ENCODE measurements around the gene PRAMEF17. TPM values are rescaled to one million over a fixed set of nuclear protein-coding genes. Genes with fewer than 3 reads are reported as not detected.
"Not testable (repeated sequence)": the region's sequence is repeated elsewhere in the genome, so short reads cannot be mapped to it uniquely, and the experiment has no call there.

Gene PRAMEF17
- total and polyA plus RNA-seq, 4 donors, result not detected

DNA sequence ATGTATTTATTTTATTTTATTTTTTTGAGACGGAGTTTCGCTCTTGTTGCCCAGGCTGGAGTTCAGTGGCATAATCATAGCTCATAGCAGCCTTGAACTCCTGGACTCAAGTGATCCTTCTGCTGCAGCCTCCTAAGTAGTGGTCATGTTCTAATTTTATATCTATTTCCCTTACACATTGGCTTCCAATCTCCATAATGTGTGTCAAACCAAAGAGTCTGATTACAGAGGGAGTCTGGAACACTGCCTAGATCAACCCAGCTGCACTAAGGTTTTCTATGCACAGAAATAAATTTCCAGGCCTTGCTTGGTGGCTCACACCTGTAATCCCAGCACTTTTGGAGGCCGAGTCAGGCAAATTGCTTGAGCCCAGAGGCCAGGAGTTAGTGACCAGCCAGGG lies 10.4 kb upstream of the PRAMEF17 start:
- not testable (repeated sequence) for H3K9me3 ChIP-seq (ENCODE audit: control insufficient read depth, insufficient read depth, low read length); H3K4me1 ChIP-seq (ENCODE audit: control insufficient read depth, insufficient read depth, low read length); H3K27ac ChIP-seq (ENCODE audit: low read depth, low read length); DNase-seq (ENCODE audit: low read depth in 4 of 6, low spot score in 6 of 6); H3K36me3 ChIP-seq (ENCODE audit: control insufficient read depth, insufficient read depth, low read length); H3K4me3 ChIP-seq (ENCODE audit: low read depth, low read length); H3K27me3 ChIP-seq (ENCODE audit: control insufficient read depth, insufficient read depth, low read length)
- no CpG with 5 or more reads among the region's 3 CpGs for WGBS (ENCODE audit: insufficient coverage)

DNA sequence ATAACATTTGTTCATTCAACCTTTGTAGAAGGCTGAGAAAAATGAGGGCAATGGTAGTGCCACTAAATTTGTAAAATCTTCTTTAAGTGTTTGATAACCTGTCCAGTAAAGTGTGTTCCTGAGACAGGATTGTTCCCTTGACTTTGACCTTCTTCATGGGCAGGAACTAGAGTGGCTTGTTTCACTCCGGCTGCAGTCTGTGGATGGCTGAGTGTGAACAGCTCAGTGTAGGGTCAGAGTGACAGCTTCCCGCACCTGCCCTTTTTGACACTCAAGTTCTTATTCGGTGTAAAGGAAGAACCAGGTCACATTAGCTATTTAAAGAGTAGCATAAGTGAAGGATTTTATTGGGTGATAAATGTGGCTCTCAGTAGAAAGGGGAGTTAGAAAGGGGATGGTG lies 9.1 kb upstream of the PRAMEF17 start:
- DNase-seq (ENCODE audit: low read depth in 4 of 6, low spot score in 6 of 6); H3K4me1 ChIP-seq (ENCODE audit: control insufficient read depth, insufficient read depth, low read length); H3K4me3 ChIP-seq (ENCODE audit: low read depth, low read length); H3K27me3 ChIP-seq (ENCODE audit: control insufficient read depth, insufficient read depth, low read length); H3K9me3 ChIP-seq (ENCODE audit: control insufficient read depth, insufficient read depth, low read length); H3K27ac ChIP-seq (ENCODE audit: low read depth, low read length); H3K36me3 ChIP-seq (ENCODE audit: control insufficient read depth, insufficient read depth, low read length): not testable (repeated sequence)
- 80% methylated on average over 1 of the region's 3 CpGs for WGBS (ENCODE audit: insufficient coverage)

DNA sequence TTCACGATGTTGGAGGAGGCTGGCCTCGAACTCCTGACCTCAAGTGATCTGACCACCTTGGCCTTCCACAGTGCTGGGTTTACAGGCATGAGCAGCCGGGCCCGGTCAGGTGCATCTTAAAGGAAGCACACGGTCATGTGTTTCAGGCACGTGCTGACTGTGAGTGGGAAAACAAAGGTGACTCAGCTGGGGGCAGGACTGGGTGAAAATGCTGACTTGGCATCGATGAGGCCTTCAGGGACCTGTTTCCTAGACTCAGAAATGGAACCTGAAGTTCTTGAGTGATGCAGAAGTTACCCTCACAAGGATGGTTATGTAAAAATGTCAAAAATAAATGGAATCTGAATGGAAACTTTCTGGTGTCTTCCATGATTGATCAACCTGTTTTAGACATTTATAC lies 3.6 kb downstream of the PRAMEF17 start:
- not testable (repeated sequence) for H3K9me3 ChIP-seq (ENCODE audit: control insufficient read depth, insufficient read depth, low read length); H3K27ac ChIP-seq (ENCODE audit: low read depth, low read length); H3K27me3 ChIP-seq (ENCODE audit: control insufficient read depth, insufficient read depth, low read length); H3K4me1 ChIP-seq (ENCODE audit: control insufficient read depth, insufficient read depth, low read length); H3K36me3 ChIP-seq (ENCODE audit: control insufficient read depth, insufficient read depth, low read length); DNase-seq (ENCODE audit: low read depth in 4 of 6, low spot score in 6 of 6); H3K4me3 ChIP-seq (ENCODE audit: low read depth, low read length)
- WGBS (ENCODE audit: insufficient coverage), result 90% methylated on average over 6 of the region's 7 CpGs

DNA sequence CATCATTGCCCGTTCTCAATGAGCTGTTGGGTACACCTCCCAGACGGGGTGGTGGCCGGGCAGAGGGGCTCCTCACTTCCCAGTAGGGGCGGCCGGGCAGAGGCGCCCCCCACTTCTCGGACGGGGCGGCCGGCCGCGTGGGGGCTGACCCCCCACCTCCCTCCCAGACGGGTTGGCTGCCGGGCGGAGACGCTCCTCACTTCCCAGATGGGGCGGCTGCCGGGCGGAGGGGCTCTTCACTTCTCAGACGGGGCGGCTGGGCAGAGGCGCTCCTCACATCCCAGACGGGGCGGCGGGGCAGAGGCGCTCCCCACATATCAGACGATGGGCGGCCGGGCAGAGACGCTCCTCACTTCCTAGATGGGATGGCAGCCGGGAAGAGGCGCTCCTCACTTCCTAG lies 5.3 kb downstream of the PRAMEF17 start:
- not testable (repeated sequence) for H3K27me3 ChIP-seq (ENCODE audit: control insufficient read depth, insufficient read depth, low read length); H3K4me1 ChIP-seq (ENCODE audit: control insufficient read depth, insufficient read depth, low read length); H3K4me3 ChIP-seq (ENCODE audit: low read depth, low read length); DNase-seq (ENCODE audit: low read depth in 4 of 6, low spot score in 6 of 6); H3K36me3 ChIP-seq (ENCODE audit: control insufficient read depth, insufficient read depth, low read length); H3K27ac ChIP-seq (ENCODE audit: low read depth, low read length); H3K9me3 ChIP-seq (ENCODE audit: control insufficient read depth, insufficient read depth, low read length)
- WGBS (ENCODE audit: insufficient coverage), result 91% methylated on average over 17 of the region's 32 CpGs

DNA sequence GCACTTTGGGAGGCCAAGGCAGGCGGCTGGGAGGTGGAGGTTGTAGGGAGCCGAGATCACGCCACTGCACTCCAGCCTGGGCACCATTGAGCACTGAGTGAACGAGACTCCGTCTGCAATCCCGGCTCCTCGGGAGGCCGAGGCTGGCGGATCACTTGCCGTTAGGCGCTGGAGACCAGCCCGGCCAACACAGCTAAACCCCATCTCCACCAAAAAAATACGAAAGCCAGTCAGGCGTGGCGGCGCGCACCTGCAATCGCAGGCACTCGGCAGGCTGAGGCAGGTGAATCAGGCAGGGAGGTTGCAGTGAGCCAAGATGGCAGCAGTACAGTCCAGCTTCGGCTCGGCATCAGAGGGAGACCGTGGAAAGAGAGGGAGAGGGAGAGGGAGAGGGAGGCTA lies 5.9 kb downstream of the PRAMEF17 start:
- not testable (repeated sequence) for H3K4me1 ChIP-seq (ENCODE audit: control insufficient read depth, insufficient read depth, low read length); H3K27me3 ChIP-seq (ENCODE audit: control insufficient read depth, insufficient read depth, low read length); DNase-seq (ENCODE audit: low read depth in 4 of 6, low spot score in 6 of 6); H3K9me3 ChIP-seq (ENCODE audit: control insufficient read depth, insufficient read depth, low read length); H3K4me3 ChIP-seq (ENCODE audit: low read depth, low read length); H3K27ac ChIP-seq (ENCODE audit: low read depth, low read length); H3K36me3 ChIP-seq (ENCODE audit: control insufficient read depth, insufficient read depth, low read length)
- 100% methylated on average over 1 of the region's 22 CpGs for WGBS (ENCODE audit: insufficient coverage)

DNA sequence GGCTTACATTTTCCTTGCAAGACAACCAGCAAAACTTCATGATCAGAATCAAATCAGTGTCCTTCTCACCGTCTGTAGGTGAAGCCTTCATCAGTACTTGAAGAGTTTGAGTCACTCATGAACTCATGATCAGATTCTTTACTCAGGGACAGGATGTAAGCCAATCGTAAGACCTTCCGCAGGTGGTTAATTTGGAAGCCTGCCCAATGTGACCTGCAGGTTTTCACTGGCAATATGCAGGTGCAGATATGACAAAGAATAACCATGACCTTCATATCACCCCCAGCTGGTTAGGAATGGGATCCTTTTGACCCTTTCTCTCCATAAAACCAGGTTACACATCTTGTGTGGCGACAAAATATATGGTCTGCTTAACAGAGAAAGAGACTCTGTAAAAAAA lies 18.4 kb downstream of the PRAMEF17 start:
- H3K27me3 ChIP-seq (ENCODE audit: control insufficient read depth, insufficient read depth, low read length), result no peaks in the 10 kb centered on the region
- no peak for DNase-seq (ENCODE audit: low read depth in 4 of 6, low spot score in 6 of 6)
- H3K9me3 ChIP-seq (ENCODE audit: control insufficient read depth, insufficient read depth, low read length), result no peaks in the 10 kb centered on the region
- H3K27ac ChIP-seq (ENCODE audit: low read depth, low read length), result no peak overlapping the region
- 43% methylated on average over 3 of the region's 4 CpGs for WGBS (ENCODE audit: insufficient coverage)
- no peaks in the 10 kb centered on the region for H3K4me1 ChIP-seq (ENCODE audit: control insufficient read depth, insufficient read depth, low read length)
- no peak overlapping the region for H3K4me3 ChIP-seq (ENCODE audit: low read depth, low read length)
- H3K36me3 ChIP-seq (ENCODE audit: control insufficient read depth, insufficient read depth, low read length), result no peaks in the 10 kb centered on the region

DNA sequence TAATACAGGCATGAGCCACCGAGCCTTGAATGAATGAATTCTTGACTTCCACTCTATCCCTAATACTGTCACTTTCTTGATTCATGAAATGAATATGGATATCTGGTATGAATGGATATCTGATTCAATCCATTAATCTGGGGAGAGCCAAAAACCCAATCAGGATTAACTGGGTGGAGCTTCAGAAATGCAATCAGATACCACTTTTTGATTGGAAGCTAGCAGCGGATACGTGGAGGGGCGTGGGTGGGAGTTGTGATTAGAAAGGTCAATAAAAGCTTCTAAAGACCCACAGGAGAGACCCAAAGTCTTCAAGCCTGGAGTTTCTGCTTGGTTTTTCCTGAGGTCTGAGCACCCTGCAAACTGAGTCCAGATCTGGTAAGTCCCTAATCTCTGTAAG lies 20.7 kb downstream of the PRAMEF17 start, which contains the start of gene PRAMEF20:
TSS of gene PRAMEF20 (plus strand) at position 301 of the 400 bp plus-strand sequence. CDS start 5,905 bp downstream, outside the sequence.
- H3K27me3 ChIP-seq (ENCODE audit: control insufficient read depth, insufficient read depth, low read length); H3K4me3 ChIP-seq (ENCODE audit: low read depth, low read length); H3K27ac ChIP-seq (ENCODE audit: low read depth, low read length); H3K9me3 ChIP-seq (ENCODE audit: control insufficient read depth, insufficient read depth, low read length); H3K4me1 ChIP-seq (ENCODE audit: control insufficient read depth, insufficient read depth, low read length); H3K36me3 ChIP-seq (ENCODE audit: control insufficient read depth, insufficient read depth, low read length); DNase-seq (ENCODE audit: low read depth in 4 of 6, low spot score in 6 of 6): not testable (repeated sequence)
- no CpG with 5 or more reads among the region's 4 CpGs for WGBS (ENCODE audit: insufficient coverage)

DNA sequence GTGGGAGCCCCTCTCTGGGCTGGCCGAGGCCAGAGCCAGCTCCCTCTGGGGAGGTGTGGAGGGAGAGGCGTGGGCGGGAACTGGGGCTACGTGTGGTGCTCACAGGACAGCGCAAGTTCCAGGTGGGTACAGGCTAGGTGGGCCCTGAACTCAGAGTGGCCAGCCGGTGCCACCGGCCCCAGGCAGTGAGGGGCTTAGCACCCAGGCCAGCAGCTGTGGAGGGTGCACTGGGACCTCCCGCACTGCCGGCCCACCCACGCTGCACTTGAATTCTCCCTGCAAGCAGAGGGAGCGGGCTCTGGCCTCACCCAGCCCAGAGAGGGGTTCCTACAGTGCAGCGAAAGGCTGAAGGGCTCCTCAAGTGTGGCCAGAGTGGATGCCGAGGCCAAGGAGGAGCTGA lies 41.1 kb downstream of the PRAMEF17 start:
- Histone ChIP-seq H3K27ac (ENCODE audit: low read depth, low read length) (no peak overlapping the region), H3K36me3 (ENCODE audit: control insufficient read depth, insufficient read depth, low read length) (no peaks in the 10 kb centered on the region), H3K4me1 (ENCODE audit: control insufficient read depth, insufficient read depth, low read length) (no peaks in the 10 kb centered on the region), H3K27me3 (ENCODE audit: control insufficient read depth, insufficient read depth, low read length) (no peaks in the 10 kb centered on the region), H3K4me3 (ENCODE audit: low read depth, low read length) (no peak overlapping the region), H3K9me3 (ENCODE audit: control insufficient read depth, insufficient read depth, low read length) (no peaks in the 10 kb centered on the region)
- WGBS (ENCODE audit: insufficient coverage), result 93% methylated on average over 13 of the region's 13 CpGs
- DNase-seq (ENCODE audit: low read depth in 4 of 6, low spot score in 6 of 6), result no peak

DNA sequence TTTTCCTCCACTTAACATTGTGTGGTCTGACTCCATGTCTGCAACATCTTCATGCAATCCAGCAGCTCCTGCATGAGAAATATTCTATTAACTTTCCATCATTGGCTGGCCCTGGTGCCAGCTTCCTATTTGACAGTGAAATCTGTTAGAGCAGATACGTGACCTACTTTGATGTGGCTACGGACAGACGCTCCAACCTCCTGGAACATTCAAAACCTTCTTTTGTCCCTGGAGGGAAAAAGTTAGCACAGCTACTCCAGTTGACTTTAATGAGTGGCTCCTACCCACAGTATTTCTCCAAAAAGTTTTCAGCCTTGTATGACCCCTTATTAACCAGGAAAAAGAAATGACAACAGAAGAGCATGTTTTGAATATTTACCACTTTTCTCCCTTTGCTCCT lies 42.8 kb downstream of the PRAMEF17 start:
- Histone ChIP-seq H3K27ac (ENCODE audit: low read depth, low read length) (no peak overlapping the region), H3K4me3 (ENCODE audit: low read depth, low read length) (no peak overlapping the region), H3K9me3 (ENCODE audit: control insufficient read depth, insufficient read depth, low read length) (no peaks in the 10 kb centered on the region), H3K27me3 (ENCODE audit: control insufficient read depth, insufficient read depth, low read length) (no peaks in the 10 kb centered on the region), H3K36me3 (ENCODE audit: control insufficient read depth, insufficient read depth, low read length) (no peaks in the 10 kb centered on the region), H3K4me1 (ENCODE audit: control insufficient read depth, insufficient read depth, low read length) (no peaks in the 10 kb centered on the region)
- DNase-seq (ENCODE audit: low read depth in 4 of 6, low spot score in 6 of 6), result peak in 1 of 6 donors; percentile 10
- 43% methylated on average over 3 of the region's 3 CpGs for WGBS (ENCODE audit: insufficient coverage)

DNA sequence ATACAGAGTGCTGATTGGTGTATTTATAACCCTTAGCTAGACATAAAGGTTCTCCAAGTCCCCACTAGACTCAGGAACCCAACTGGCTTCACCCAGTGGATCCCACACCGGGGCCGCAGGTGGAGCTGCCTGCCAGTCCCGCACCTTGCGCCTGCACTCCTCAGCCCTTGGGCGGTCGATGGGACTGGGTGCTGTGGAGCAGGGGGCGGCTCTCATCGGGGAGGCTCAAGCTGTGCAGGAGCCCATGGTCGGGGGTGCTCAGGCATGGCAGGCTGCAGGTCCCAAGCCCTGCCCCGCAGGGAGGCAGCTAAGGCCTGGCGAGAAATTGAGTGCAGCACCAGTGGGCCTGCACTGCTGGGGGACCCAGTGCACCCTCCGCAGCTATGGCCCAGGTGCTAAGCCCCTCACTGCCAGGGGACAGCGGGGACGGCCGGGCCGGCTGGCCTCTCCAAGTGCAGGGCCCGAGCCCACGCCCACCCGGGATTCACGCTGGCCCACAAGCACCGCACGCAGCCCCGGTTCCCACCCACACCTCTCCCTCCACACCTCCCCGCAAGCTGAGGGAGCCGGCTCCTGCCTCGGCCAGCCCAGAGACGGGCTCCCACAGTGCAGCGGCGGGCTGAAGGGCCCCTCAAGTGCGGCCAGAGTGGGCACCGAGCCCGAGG lies 44.4 kb downstream of the PRAMEF17 start:
- not testable (repeated sequence) for H3K36me3 ChIP-seq (ENCODE audit: control insufficient read depth, insufficient read depth, low read length)

More for the DNA sequence above, 44.4 kb downstream of the PRAMEF17 start:
- not testable (repeated sequence) for H3K9me3 ChIP-seq (ENCODE audit: control insufficient read depth, insufficient read depth, low read length); H3K4me1 ChIP-seq (ENCODE audit: control insufficient read depth, insufficient read depth, low read length); H3K27ac ChIP-seq (ENCODE audit: low read depth, low read length); DNase-seq (ENCODE audit: low read depth in 4 of 6, low spot score in 6 of 6); H3K27me3 ChIP-seq (ENCODE audit: control insufficient read depth, insufficient read depth, low read length); H3K4me3 ChIP-seq (ENCODE audit: low read depth, low read length)
- WGBS (ENCODE audit: insufficient coverage), result 94% methylated on average over 31 of the region's 32 CpGs

All from spinal cord (tissue), 10 donors.